Measurements from ENCODE around the gene PEX11B.

The PEX11B gene

DNA sequence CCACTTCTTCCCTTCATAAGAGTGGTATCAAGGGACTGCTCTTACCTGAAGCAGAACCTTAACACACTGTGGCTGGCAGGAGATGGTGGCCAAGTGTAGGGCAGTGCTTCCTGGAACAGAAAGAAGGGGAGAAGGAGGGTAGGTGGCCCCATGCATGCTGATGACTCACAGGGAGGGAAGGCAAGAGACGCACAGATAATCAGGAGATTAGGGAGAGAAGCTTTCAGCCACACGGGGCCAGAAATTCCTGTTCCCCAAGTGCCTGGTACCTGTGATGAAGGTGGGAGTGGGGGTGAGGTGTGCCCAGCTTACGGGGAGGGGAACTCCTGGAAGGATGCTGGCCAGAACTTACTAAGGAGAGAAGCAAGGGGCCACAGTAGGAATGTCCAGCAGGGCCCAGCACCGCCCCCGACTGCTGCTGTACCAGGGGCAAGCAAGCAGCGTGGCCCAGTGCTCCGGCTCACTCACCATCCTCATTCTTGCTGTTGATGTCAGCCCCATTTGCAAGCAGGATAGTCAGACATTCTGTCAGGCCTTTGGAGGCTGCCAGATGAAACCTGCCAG lies 40.5 kb downstream of the PEX11B start:
- DNase-seq (ENCODE audit: insufficient read length, low spot score) (no peak), FAIRE-seq (no peak)

DNA sequence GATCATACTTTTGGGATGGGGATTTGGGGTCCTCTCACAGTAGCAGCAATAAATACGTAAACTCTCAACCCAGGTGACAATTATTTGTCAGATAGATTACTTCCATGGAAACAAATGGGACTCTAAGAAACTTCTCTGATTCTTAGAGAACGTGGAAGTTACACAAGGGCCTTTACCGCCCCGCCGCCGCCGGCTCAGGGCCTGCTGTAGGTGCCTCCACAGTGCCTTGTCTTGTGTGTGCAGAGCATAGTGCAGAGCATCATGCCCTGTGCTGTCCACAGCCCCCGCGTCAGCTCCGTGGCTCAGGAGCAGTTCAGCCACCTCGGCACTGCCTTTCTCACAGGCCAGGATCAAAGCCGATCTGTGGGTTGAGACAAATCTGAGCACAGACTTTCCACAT lies 43.9 kb downstream of the PEX11B start:
- no peak for FAIRE-seq

DNA sequence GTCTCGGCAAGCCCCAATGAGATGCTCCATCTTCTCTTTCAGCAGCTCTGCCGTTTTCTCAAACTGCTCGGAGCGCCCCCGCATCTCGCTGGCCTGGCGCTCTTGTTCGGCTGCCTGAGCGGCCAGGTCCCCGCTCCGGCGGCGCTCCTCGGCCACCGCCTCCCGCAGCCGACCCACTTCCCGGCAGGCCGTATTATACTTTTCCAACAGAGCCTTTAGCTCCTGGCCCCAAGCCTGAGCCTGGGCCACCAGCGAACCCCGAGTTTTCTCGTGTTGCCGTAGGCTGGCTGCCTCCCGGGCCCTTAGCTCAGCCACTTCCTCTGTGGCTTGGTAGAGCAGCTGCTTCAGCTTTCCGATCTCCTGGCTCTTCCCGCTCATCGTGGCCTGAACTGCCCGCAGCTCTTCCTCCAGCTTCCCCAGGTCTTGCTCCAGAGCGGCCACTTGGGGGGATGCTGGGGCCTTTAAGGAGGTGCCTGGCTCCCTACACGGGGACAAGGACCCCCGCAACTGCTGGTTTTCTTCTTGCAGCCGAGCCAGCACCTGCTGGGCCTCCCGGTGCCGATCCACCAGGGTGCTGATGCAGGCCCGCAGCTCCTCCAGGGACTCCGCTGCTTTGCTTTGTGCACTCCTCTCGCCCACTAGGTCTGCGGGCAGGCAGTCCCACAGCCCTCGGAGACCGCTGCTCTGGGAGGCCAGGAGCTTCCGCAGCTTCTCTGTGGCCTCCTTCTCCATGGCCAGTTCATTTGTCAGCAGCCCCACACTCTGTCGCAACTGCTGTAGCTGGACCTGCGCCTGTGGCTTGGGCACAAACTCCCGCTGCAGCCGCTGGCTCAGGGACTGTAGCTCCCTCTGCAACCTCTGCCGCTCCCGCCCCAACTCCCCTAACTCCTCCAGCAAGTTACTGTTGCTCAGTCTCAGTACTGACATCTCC lies 46.3 kb downstream of the PEX11B start:
- DNase-seq (ENCODE audit: insufficient read length, low spot score) (peak; percentile 33), FAIRE-seq (peak; percentile 52)

More for the DNA sequence above, 43.9 kb downstream of the PEX11B start:
- no peak for DNase-seq (ENCODE audit: insufficient read length, low spot score)

DNA sequence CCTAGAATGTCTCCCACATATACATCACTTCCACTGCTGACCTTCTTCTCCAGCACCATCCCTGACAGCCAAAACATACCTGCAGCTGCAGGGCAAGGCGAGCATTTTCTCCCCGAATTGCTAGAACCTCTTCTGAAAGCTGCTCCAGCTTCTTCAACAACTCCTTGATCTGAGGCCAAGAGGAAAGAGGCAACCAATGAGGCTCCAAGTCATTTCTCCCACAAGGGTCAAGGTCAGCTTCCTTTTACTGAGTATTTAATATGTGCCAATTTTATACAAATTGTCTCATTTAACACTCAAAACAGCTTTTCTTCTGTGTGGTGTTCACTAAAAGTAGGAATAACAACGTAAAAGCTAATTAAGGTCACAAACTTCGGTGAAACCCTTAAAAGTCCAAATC lies 50.3 kb downstream of the PEX11B start:
- no peak for FAIRE-seq
- DNase-seq (ENCODE audit: insufficient read length, low spot score): no peak

DNA sequence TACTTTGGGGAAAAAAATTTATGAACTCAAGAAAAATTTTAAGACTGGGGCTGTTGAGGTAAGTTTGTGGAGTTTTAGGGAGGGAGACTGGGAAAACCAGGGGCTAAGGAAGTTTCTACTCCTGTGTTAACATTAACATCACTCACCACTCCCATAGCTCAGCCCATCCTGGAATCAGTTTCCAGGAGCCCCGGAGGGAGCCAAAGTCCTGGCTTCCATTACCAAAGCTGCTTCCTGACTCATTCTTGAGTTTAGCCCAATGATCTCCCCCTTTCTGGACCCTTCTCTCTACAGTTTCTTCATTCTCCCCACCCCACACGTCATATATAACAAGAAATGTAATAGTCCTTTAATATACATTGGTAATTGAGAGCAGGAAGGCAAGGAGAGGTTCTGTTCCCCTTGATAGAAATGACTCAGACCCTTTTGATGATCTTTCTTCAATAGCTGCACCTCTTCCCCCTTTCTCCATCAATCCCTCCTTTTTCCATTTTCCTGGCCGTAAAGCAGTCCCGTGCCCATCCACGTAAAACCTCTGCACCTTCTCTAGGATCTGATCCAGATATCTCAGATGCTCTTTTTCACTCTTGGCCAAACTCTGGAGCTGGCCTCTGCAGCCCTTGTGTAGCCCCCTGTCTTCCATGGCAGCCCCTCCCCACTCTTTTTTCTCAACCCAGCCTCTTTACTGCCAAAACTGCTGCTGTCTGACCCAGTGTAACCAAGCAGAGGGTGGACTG lies 55.1 kb downstream of the PEX11B start:
- DNase-seq (ENCODE audit: insufficient read length, low spot score) (no peak), FAIRE-seq (no peak)

All from GM19239 (cell line).